K562 (cell line): ENCODE data around the gene AFAP1. TPM values are rescaled to one million over a fixed set of nuclear protein-coding genes. Genes with fewer than 3 reads are reported as not detected.

Source experiments
- COPS2 ChIP-seq: fragments of 450-650 bp; conservative IDR thresholded peaks from 2 replicates; pipeline ENCODE4 v1.6.1; 2016; ENCODE audit warnings: mild to moderate bottlenecking, moderate library complexity
- GTF3C2 ChIP-seq: IDR thresholded peaks from 3 replicates; pipeline ENCODE4 v1.6.1; 2011; ENCODE audit warnings: borderline replicate concordance, mild to moderate bottlenecking, moderate library complexity; ENCODE audit not compliant: insufficient read length; ENCODE audit errors: extremely low read depth
- MXI1 ChIP-seq: IDR thresholded peaks from 2 replicates; pipeline ENCODE4 v1.6.1; 2011; ENCODE audit warnings: low read depth, mild to moderate bottlenecking, improper control_type of control experiment, low read length
- NFATC3 ChIP-seq: fragments of 450-650 bp; IDR thresholded peaks from 2 replicates; pipeline ENCODE4 v1.6.1; 2017; ENCODE audit warnings: mild to moderate bottlenecking
- TAF1 ChIP-seq: IDR thresholded peaks from 2 replicates; pipeline ENCODE4 v1.6.1; 2011; ENCODE audit warnings: mild to moderate bottlenecking, low read length, moderate library complexity; ENCODE audit not compliant: insufficient read depth, control insufficient read depth, severe bottlenecking; ENCODE audit errors: extremely low read depth
- ZBTB11 ChIP-seq, 3 experiments: fragments of 200-800 bp in 1 of 3; fragments of 250-450 bp in 1 of 3; fragments of 450-650 bp in 1 of 3; sonication (Bioruptor Pico) in 1 of 3; sonication (Bioruptor generic) in 1 of 3; formaldehyde crosslinking in 1 of 3; IDR thresholded peaks; 2 replicates each; pipeline versions ENCODE4 v1.6.1 to v1.8.0; 2016 to 2022; ENCODE audit warnings: mild to moderate bottlenecking in 2 of 3, missing genetic modification characterization in 2 of 3, missing compliant biosample characterization in 1 of 3, moderate library complexity in 1 of 3
- ZNF311 ChIP-seq: fragments of 250-450 bp; sonication (Bioruptor Pico); IDR thresholded peaks from 2 replicates; pipeline ENCODE4 v1.4.0; 2020; ENCODE audit warnings: mild to moderate bottlenecking, moderate library complexity
- ZNF583 ChIP-seq: fragments of 250-450 bp; sonication (Bioruptor Pico); IDR thresholded peaks from 2 replicates; pipeline ENCODE4 v1.4.0; 2020
- polyA plus RNA-seq, 8 experiments: library from polyadenylated mRNA; depleted of rRNA in 4 of 8; stranded (reverse) in 5 of 8; unstranded in 3 of 8; fragments of >200 nt; fragmentation: Nextera tagmentation in 2 of 8; fragmentation: Illumina TruSeq in 1 of 8; extraction: Ambion mirVana in 2 of 8; extraction: Trizol in 1 of 8; gene quantifications; 2 replicates each; pipeline versions ENCODE4 v1.2.1 to v1.2.3, GENCODE V29; 2011 to 2014; ENCODE audit warnings: inconsistent platforms in 1 of 8, missing spikeins in 1 of 8
- total RNA-seq, 7 experiments: library from RNA; depleted of rRNA in 6 of 7; stranded (reverse); fragments of >200 nt in 6 of 7; fragmentation: Illumina TruSeq in 2 of 7; extraction: Trizol in 2 of 7; gene quantifications; 2 replicates each; pipeline versions ENCODE4 v1.2.1 to v1.2.3, GENCODE V29; 2011 to 2021; ENCODE audit warnings: low replicate concordance in 1 of 7

Gene AFAP1
- total and polyA plus RNA-seq, 9 of the 15 experiments (the other 6 are each of a cell fraction or from before 2014, with no cell fraction given), result 0.07 to 0.42 (median 0.12) TPM; not detected in 1

- TF ChIP-seq ZBTB11 (CRISPR knock-in tag; IDR thresholded peaks at IDR 0.05) (no peak), NFATC3 (no peak), TAF1 (no peak), ZNF311 (CRISPR knock-in tag) (no peak), MXI1 (no peak), COPS2 (no peak), ZNF583 (CRISPR knock-in tag) (no peak), GTF3C2 (no peak)
- TF ChIP-seq, all 486 proteins: peak for 0
Observed at GRCh38 chr4:7763106-7763505, 176.6 kb downstream of the AFAP1 start (continued).
